ENCODE data around the gene TOMM20. TPM values are rescaled to one million over a fixed set of nuclear protein-coding genes. Genes with fewer than 3 reads are reported as not detected.

TOMM20 gene
- total RNA-seq, 4 donors from 2014 or later, result 73.6 to 91.7 (median 83.0) TPM

- ATAC-seq (ENCODE audit: low FRiP score) (peak; percentile 21), DNase-seq (ENCODE audit: low spot score) (no peak)
- TF ChIP-seq, protein P1, sequence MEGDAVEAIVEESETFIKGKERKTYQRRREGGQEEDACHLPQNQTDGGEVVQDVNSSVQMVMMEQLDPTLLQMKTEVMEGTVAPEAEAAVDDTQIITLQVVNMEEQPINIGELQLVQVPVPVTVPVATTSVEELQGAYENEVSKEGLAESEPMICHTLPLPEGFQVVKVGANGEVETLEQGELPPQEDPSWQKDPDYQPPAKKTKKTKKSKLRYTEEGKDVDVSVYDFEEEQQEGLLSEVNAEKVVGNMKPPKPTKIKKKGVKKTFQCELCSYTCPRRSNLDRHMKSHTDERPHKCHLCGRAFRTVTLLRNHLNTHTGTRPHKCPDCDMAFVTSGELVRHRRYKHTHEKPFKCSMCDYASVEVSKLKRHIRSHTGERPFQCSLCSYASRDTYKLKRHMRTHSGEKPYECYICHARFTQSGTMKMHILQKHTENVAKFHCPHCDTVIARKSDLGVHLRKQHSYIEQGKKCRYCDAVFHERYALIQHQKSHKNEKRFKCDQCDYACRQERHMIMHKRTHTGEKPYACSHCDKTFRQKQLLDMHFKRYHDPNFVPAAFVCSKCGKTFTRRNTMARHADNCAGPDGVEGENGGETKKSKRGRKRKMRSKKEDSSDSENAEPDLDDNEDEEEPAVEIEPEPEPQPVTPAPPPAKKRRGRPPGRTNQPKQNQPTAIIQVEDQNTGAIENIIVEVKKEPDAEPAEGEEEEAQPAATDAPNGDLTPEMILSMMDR (IDR thresholded peaks at IDR 0.05), result no peak
Measured at GRCh38 chr1:235078480-235079381, 49.9 kb downstream of the TOMM20 start.

DNA sequence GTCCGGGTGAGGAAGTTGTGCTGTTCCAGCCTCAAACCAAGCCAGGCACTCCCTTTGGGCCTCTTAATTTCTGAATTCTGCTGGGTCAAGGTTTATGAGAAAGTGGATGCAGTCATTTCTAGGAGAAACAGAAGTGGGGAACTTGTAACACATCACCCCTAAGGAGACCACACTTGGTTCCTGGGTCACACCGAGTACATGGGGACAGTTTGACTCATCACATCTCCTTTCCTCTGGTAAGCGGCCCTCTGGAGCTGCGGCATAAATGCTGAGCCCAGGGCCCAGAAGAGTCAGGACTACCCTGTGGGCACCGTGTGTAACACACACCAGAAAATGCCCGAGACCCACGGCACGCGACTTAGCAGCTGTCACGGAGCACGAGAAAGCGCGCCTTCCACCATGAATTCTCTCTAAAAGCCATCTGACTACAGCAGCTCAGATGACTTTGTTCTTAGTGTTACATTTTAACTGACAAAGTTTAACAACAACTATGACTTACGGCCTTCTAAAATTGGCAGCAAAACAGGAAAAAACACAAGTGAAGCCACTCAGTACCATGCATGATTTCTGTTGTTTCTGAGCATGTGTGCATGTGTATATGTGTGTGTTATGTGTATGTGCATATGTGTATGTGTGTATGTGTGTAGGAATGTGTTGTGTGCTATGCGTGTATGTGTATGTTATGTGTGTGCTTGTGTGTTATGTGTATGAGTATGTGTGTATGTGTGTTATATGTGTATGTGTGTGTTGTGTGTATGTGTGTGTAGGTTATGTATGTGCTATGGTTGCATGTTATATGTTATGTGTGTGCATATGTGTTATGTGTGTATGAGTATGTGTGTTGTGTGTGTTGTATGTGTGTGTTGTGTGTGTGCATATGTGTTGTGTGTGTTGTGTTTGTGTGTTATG, 50.8 kb downstream of the TOMM20 start:
- TF ChIP-seq, protein P1 (IDR thresholded peaks at IDR 0.05), result no peak
- no peak for ATAC-seq (ENCODE audit: low FRiP score)
- no peak for DNase-seq (ENCODE audit: low spot score)

DNA sequence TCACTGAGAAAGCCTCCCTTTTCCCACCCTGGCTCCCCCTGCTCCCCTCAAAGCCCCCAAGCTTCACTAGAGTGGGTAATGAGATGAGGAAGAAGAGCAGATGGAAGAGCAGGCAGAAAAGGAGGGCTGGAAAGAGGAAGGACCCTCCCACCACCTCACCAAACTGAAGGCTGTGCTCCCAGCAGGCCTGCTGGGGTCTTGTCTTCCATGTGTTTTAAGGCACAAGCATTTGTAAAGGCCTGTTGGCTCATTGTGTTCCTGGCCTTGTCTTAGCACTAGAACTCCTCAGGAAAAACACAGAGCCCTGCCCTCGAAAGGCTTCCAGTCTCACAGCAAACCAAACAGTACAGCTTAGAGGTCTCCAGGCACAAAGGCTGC, 51.5 kb downstream of the TOMM20 start:
- DNase-seq (ENCODE audit: low spot score) (no peak), ATAC-seq (ENCODE audit: low FRiP score) (no peak)
- TF ChIP-seq, protein P1 (IDR thresholded peaks at IDR 0.05), result no peak

GRCh38 chr1:235076504-235077162, 52.0 kb downstream of the TOMM20 start:
- TF ChIP-seq, protein P1 (IDR thresholded peaks at IDR 0.05), result no peak
- no peak for DNase-seq (ENCODE audit: low spot score)
- ATAC-seq (ENCODE audit: low FRiP score), result no peak

DNA sequence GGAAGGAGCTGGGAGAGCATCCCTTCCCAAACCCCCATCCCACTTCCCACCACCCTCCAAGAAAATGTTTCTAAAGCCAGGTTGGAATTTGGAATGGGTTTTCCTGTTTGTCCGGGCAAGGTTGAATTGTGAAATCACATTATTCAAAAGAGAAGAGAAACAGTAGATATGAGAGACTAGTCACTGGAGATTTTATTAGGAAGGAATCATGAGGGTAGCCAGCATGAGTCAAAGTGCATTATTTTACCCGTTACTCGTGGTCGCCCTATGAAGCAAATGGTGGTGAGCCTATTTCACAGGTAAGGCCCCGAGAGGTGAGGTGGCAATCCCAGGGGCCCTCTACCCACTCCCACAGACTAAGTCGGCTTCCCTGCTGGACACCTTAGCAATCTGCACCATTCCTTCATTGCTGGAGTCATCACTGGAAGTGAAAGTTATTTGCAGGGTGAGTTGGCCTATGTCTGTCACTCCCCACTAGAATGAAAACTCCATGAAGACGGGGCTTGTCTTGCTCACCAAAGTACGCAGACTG, 52.8 kb downstream of the TOMM20 start:
- TF ChIP-seq, protein P1 (IDR thresholded peaks at IDR 0.05), result no peak
- ATAC-seq (ENCODE audit: low FRiP score) (peak; percentile 55), DNase-seq (ENCODE audit: low spot score) (no peak)

GRCh38 chr1:235075048-235075776, 53.4 kb downstream of the TOMM20 start:
- DNase-seq (ENCODE audit: low spot score) (peak; percentile 69), ATAC-seq (ENCODE audit: low FRiP score) (peak; percentile 68)
- TF ChIP-seq, protein P1 (IDR thresholded peaks at IDR 0.05), result no peak
